Activated CD4-positive, CD25-positive, alpha-beta regulatory T cell treated with anti-CD3 and anti-CD28 coated beads, Interleukin-2, amount 50 U/mL, for 24 hours (primary cell): ENCODE data around the gene VAMP5.
"Not testable (repeated sequence)": the region's sequence is repeated elsewhere in the genome, so short reads cannot be mapped to it uniquely, and the experiment has no call there.

Source experiments
- ATAC-seq, 2 donors: fragments of 150-1000 bp; cut with Tn5 transposase; one replicate each; pipeline ENCODE4 v1.10.0; 2021; ENCODE audit warnings: mild to moderate bottlenecking in 1 of 2, moderate library complexity in 1 of 2

The VAMP5 gene

GRCh38 chr2:85551698-85552678 is 32.2 kb upstream of the VAMP5 start:
- peak; percentile 83 to 92 for ATAC-seq

GRCh38 chr2:85553184-85553583 is 31.0 kb upstream of the VAMP5 start:
- ATAC-seq, result no peak

GRCh38 chr2:85554980-85555612 is 29.1 kb upstream of the VAMP5 start:
- no peak for ATAC-seq

GRCh38 chr2:85557130-85557529 is 27.1 kb upstream of the VAMP5 start:
- ATAC-seq, result no peak

GRCh38 chr2:85558160-85558559 is 26.1 kb upstream of the VAMP5 start:
- no peak for ATAC-seq

- not testable (repeated sequence) for ATAC-seq
Measured at GRCh38 chr2:85560403-85560726, 23.9 kb upstream of the VAMP5 start.

GRCh38 chr2:85560812-85561279 is 23.4 kb upstream of the VAMP5 start:
- ATAC-seq, result peak in 1 of 2 donors; percentile 8

GRCh38 chr2:85561280-85562212 is 22.7 kb upstream of the VAMP5 start, which contains the start of gene GGCX:
Gene GGCX (minus strand): TSS chr2:85561493. CDS start chr2:85561428, 65 bp downstream.
- peak; percentile 95 to 96 for ATAC-seq

GRCh38 chr2:85564144-85564563 is 20.1 kb upstream of the VAMP5 start:
- ATAC-seq, result no peak

GRCh38 chr2:85566265-85566664 is 18.0 kb upstream of the VAMP5 start:
- ATAC-seq, result no peak

- no peak for ATAC-seq
Measured at GRCh38 chr2:85575739-85576138, 8.5 kb upstream of the VAMP5 start.

- no peak for ATAC-seq
Measured at GRCh38 chr2:85577063-85577385, 7.2 kb upstream of the VAMP5 start.

GRCh38 chr2:85577386-85578242 is 6.6 kb upstream of the VAMP5 start, which contains the start of gene VAMP8:
Gene VAMP8 (plus strand): TSS chr2:85577586. CDS start chr2:85577647, 61 bp downstream.
- ATAC-seq, result peak; percentile 78 to 83

- ATAC-seq, result peak; percentile 52 to 54
Measured at GRCh38 chr2:85578243-85579180, 5.7 kb upstream of the VAMP5 start.

GRCh38 chr2:85579266-85579935 is 4.8 kb upstream of the VAMP5 start:
- no peak for ATAC-seq

GRCh38 chr2:85580206-85580605 is 4.0 kb upstream of the VAMP5 start:
- no peak for ATAC-seq

GRCh38 chr2:85582492-85582891 is 1.7 kb upstream of the VAMP5 start:
- no peak for ATAC-seq

GRCh38 chr2:85583667-85584353 is 421 bp upstream of the VAMP5 start:
- ATAC-seq, result peak; percentile 58 to 59
